CD4-positive, alpha-beta T cell treated with Interleukin-6 for 4 hours (primary cell): ENCODE measurements around the gene TM4SF4.

ENCODE experiments used
- DNase-seq: peaks from one replicate; pipeline ENCODE4 v3.0.0-alpha.2; 2020; ENCODE audit warnings: mixed read lengths

TM4SF4 gene

GRCh38 chr3:149487598-149488197, 13.2 kb downstream of the TM4SF4 start:
- peak; percentile 15 for DNase-seq

- no peak for DNase-seq
Measured at GRCh38 chr3:149489060-149489690, 14.7 kb downstream of the TM4SF4 start.

GRCh38 chr3:149490260-149490971, 15.9 kb downstream of the TM4SF4 start:
- no peak for DNase-seq

- no peak for DNase-seq
Measured at GRCh38 chr3:149493315-149494021, 19.0 kb downstream of the TM4SF4 start.

GRCh38 chr3:149494022-149494758, 19.7 kb downstream of the TM4SF4 start:
- no peak for DNase-seq

- no peak for DNase-seq
Measured at GRCh38 chr3:149494759-149495580, 20.5 kb downstream of the TM4SF4 start.

- DNase-seq = no peak
Measured at GRCh38 chr3:149495581-149496125, 21.2 kb downstream of the TM4SF4 start.

GRCh38 chr3:149496891-149497290, 22.4 kb downstream of the TM4SF4 start:
- no peak for DNase-seq

- DNase-seq = no peak
Measured at GRCh38 chr3:149497966-149498670, 23.6 kb downstream of the TM4SF4 start.

GRCh38 chr3:149501524-149501923, 27.0 kb downstream of the TM4SF4 start:
- DNase-seq = no peak

- DNase-seq = no peak
Measured at GRCh38 chr3:149502438-149502837, 27.9 kb downstream of the TM4SF4 start.

GRCh38 chr3:149506540-149506939, 32.0 kb downstream of the TM4SF4 start:
- no peak for DNase-seq

- DNase-seq = no peak
Measured at GRCh38 chr3:149506965-149507364, 32.5 kb downstream of the TM4SF4 start.

GRCh38 chr3:149507491-149508324, 33.2 kb downstream of the TM4SF4 start:
- DNase-seq = no peak

- no peak for DNase-seq
Measured at GRCh38 chr3:149509526-149509925, 35.0 kb downstream of the TM4SF4 start.

GRCh38 chr3:149510480-149510879, 36.0 kb downstream of the TM4SF4 start:
- no peak for DNase-seq

GRCh38 chr3:149511040-149511626, 36.6 kb downstream of the TM4SF4 start:
- DNase-seq = no peak

GRCh38 chr3:149512073-149512782, 37.7 kb downstream of the TM4SF4 start:
- peak; percentile 15 for DNase-seq

GRCh38 chr3:149514471-149514870, 40.0 kb downstream of the TM4SF4 start:
- DNase-seq = no peak
